ENCODE results near the gene FTSJ1.

Gene FTSJ1

DNA sequence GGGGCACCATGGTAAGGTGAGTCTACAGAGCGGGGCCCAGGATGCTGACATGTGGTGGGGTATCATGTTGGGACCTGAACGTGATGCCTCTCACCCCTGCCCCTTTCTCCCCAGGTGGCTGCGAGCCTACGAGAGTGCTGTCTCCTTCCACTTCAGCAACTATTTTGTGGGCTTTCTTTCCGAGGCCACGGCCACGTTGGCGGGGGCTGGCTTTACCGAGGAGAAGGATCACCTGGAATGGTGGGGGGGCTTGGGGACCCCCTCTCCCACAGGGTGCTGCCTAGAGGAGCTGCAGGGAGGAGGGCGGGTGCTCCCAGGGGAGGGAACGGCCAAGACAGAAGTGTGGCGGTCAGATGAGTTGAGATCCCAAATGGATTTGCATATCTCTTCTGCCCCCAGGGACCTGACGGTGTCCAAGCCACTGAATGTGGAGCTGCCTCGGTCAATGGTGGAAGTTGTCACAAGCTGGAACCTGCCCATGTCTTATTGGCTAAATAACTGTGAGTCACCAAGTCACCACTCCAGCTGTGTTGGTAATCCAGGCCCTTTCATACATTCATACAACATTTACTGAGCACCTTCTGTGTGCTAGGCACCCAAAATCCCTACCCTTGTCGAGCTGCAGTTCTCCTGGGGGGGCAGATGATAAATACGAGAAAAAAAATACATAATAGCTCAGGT, 38.3 kb downstream of the FTSJ1 start:
- H3K4me1 ChIP-seq (ENCODE audit: insufficient read depth, low read length, poor library complexity, severe bottlenecking) = peaks cover 4% of the 10 kb centered on the region
- H4K20me1 ChIP-seq (ENCODE audit: insufficient read depth, low read length, poor library complexity, severe bottlenecking) = no peaks in the 10 kb centered on the region
- H3K4me2 ChIP-seq (ENCODE audit: low read depth, low read length, poor library complexity, severe bottlenecking) = no peak overlapping the region
- no peaks in the 10 kb centered on the region for H3K36me3 ChIP-seq (ENCODE audit: insufficient read depth, low read length)
- no peak overlapping the region for H2AFZ ChIP-seq (ENCODE audit: low read length)
- H3K79me2 ChIP-seq (ENCODE audit: insufficient read depth, low read length) = no peaks in the 10 kb centered on the region
- H3K9me2 ChIP-seq (replicated peaks; ENCODE audit: low read depth, low read length) = no peaks in the 10 kb centered on the region
- H3F3A ChIP-seq (ENCODE audit: low read depth) = no peaks in the 10 kb centered on the region
- no peaks in the 10 kb centered on the region for H3K9me3 ChIP-seq (ENCODE audit: insufficient read depth, low read depth, low read length)
- no peak overlapping the region for H3K4me3 ChIP-seq (ENCODE audit: low read length, poor library complexity, severe bottlenecking)
- H3K9ac ChIP-seq (ENCODE audit: low read depth, low read length, poor library complexity, severe bottlenecking) = no peak overlapping the region
- no peaks in the 10 kb centered on the region for H3K27me3 ChIP-seq (ENCODE audit: insufficient read depth, low read length, poor library complexity, severe bottlenecking)
- no peak for TF ChIP-seq EZH2phosphoT487 (IDR thresholded peaks at IDR 0.05; ENCODE audit: borderline replicate concordance)
- TF ChIP-seq, protein P1, sequence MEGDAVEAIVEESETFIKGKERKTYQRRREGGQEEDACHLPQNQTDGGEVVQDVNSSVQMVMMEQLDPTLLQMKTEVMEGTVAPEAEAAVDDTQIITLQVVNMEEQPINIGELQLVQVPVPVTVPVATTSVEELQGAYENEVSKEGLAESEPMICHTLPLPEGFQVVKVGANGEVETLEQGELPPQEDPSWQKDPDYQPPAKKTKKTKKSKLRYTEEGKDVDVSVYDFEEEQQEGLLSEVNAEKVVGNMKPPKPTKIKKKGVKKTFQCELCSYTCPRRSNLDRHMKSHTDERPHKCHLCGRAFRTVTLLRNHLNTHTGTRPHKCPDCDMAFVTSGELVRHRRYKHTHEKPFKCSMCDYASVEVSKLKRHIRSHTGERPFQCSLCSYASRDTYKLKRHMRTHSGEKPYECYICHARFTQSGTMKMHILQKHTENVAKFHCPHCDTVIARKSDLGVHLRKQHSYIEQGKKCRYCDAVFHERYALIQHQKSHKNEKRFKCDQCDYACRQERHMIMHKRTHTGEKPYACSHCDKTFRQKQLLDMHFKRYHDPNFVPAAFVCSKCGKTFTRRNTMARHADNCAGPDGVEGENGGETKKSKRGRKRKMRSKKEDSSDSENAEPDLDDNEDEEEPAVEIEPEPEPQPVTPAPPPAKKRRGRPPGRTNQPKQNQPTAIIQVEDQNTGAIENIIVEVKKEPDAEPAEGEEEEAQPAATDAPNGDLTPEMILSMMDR (conservative IDR thresholded peaks at IDR 0.05; ENCODE audit: low read length) = no peak

DNA sequence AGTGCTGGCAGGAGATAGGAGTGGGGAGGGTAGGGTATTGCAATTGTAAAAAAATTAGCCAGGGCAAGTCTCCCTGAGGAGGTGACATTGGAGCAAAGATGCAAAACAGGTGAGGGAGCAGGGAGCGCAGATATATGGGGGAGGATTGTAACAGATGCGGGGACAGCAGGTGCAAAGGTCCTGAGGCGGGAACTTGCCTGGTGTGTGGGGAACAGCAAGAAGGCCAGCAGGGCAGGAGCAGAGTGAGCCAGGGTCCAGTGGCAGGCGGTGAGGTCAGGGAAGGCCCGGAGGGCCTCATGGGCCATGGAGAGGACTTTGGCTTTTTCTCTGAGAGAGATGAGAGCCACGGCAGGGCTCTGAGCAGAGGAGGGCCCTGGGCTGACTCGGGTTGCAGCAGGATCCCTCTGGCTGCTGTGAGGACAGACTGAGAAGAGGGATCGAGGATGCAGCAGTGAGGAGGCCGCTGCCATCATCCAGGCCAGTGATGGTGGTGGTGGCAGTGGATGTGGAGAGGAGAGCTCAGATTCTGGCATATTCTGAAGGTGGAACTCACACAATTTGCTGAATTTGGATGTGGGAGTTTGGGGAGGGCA, 39.0 kb downstream of the FTSJ1 start:
- H3K79me2 ChIP-seq (ENCODE audit: insufficient read depth, low read length) = no peaks in the 10 kb centered on the region

DNA sequence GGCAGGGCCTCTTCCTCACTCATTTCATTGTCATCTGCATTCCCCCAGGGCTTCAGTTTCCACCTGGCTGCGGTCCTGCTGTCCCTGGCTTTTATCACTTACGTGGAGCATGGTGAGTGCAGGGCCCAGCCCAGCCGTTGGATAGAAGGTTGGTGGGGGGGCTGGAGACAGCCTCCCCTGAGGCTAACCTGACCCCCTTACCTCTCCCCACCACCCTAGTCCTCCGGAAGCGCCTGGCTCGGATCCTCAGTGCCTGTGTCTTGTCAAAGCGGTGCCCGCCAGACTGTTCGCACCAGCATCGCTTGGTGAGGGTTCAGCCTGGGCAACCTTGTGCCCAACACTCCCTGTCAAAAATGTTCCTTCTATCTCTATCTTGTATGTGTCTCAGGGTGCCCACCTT, 39.8 kb downstream of the FTSJ1 start:
- H4K20me1 ChIP-seq (ENCODE audit: insufficient read depth, low read length, poor library complexity, severe bottlenecking) = no peaks in the 10 kb centered on the region
- peaks cover 16% of the 10 kb centered on the region for H3K4me1 ChIP-seq (ENCODE audit: insufficient read depth, low read length, poor library complexity, severe bottlenecking)
- no peak overlapping the region for H3K4me3 ChIP-seq (ENCODE audit: low read length, poor library complexity, severe bottlenecking)
- no peak overlapping the region for H2AFZ ChIP-seq (ENCODE audit: low read length)
- H3K9me3 ChIP-seq (ENCODE audit: insufficient read depth, low read depth, low read length) = no peaks in the 10 kb centered on the region
- no peaks in the 10 kb centered on the region for H3K9me2 ChIP-seq (replicated peaks; ENCODE audit: low read depth, low read length)
- no peak overlapping the region for H3K9ac ChIP-seq (ENCODE audit: low read depth, low read length, poor library complexity, severe bottlenecking)
- no peaks in the 10 kb centered on the region for H3K36me3 ChIP-seq (ENCODE audit: insufficient read depth, low read length)
- no peak overlapping the region for H3K4me2 ChIP-seq (ENCODE audit: low read depth, low read length, poor library complexity, severe bottlenecking)
- H3F3A ChIP-seq (ENCODE audit: low read depth) = no peaks in the 10 kb centered on the region
- no peaks in the 10 kb centered on the region for H3K79me2 ChIP-seq (ENCODE audit: insufficient read depth, low read length)
- H3K27me3 ChIP-seq (ENCODE audit: insufficient read depth, low read length, poor library complexity, severe bottlenecking) = no peaks in the 10 kb centered on the region
- TF ChIP-seq, protein P1 (conservative IDR thresholded peaks at IDR 0.05; ENCODE audit: low read length) = no peak
- TF ChIP-seq EZH2phosphoT487 (IDR thresholded peaks at IDR 0.05; ENCODE audit: borderline replicate concordance) = no peak

More for the DNA sequence above, 39.0 kb downstream of the FTSJ1 start:
- H3K4me2 ChIP-seq (ENCODE audit: low read depth, low read length, poor library complexity, severe bottlenecking) = no peak overlapping the region
- no peaks in the 10 kb centered on the region for H3K36me3 ChIP-seq (ENCODE audit: insufficient read depth, low read length)
- H3K9me2 ChIP-seq (replicated peaks; ENCODE audit: low read depth, low read length) = no peaks in the 10 kb centered on the region
- H2AFZ ChIP-seq (ENCODE audit: low read length) = no peak overlapping the region
- H3F3A ChIP-seq (ENCODE audit: low read depth) = no peaks in the 10 kb centered on the region
- H3K9me3 ChIP-seq (ENCODE audit: insufficient read depth, low read depth, low read length) = no peaks in the 10 kb centered on the region
- H3K27me3 ChIP-seq (ENCODE audit: insufficient read depth, low read length, poor library complexity, severe bottlenecking) = no peaks in the 10 kb centered on the region
- H3K4me3 ChIP-seq (ENCODE audit: low read length, poor library complexity, severe bottlenecking) = no peak overlapping the region
- H4K20me1 ChIP-seq (ENCODE audit: insufficient read depth, low read length, poor library complexity, severe bottlenecking) = no peaks in the 10 kb centered on the region
- peaks cover 7% of the 10 kb centered on the region for H3K4me1 ChIP-seq (ENCODE audit: insufficient read depth, low read length, poor library complexity, severe bottlenecking)
- TF ChIP-seq EZH2phosphoT487 (IDR thresholded peaks at IDR 0.05; ENCODE audit: borderline replicate concordance) = no peak
- TF ChIP-seq, protein P1 (conservative IDR thresholded peaks at IDR 0.05; ENCODE audit: low read length) = no peak
- H3K9ac ChIP-seq (ENCODE audit: low read depth, low read length, poor library complexity, severe bottlenecking) = no peak overlapping the region
